SK-N-SH treated with all-trans-retinoic acid at 6 μM for 48 hours (cell line): ENCODE results near the gene CCT3.

Experiments
- ATAC-seq: fragments of 200-7000 bp; cut with Tn5 transposase; 3 replicates; pipeline ENCODE4 v1.9.1; 2020; ENCODE audit warnings: mild to moderate bottlenecking, moderate library complexity
- ARNTL ChIP-seq: fragments of 450-650 bp; formaldehyde crosslinking; IDR thresholded peaks from 2 replicates; pipeline ENCODE4 v1.5.0; 2020; ENCODE audit warnings: low read depth, mild to moderate bottlenecking, moderate library complexity, borderline replicate concordance
- BACH2 ChIP-seq: fragments of 250-450 bp; sonication (Bioruptor Pico); IDR thresholded peaks from 2 replicates; pipeline ENCODE4 v1.9.0; 2021; ENCODE audit warnings: mild to moderate bottlenecking, borderline replicate concordance
- CSDC2 ChIP-seq: fragments of 250-450 bp; sonication (Bioruptor Pico); IDR thresholded peaks from 2 replicates; pipeline ENCODE4 v1.5.0; 2020; ENCODE audit warnings: mild to moderate bottlenecking, moderate library complexity
- ESRRG ChIP-seq: fragments of 250-450 bp; sonication (Bioruptor Pico); IDR thresholded peaks from 2 replicates; pipeline ENCODE4 v1.6.1; 2021; ENCODE audit warnings: mild to moderate bottlenecking
- GLIS3 ChIP-seq: fragments of 250-450 bp; sonication (Bioruptor Pico); IDR thresholded peaks from 2 replicates; pipeline ENCODE4 v1.5.0; 2020; ENCODE audit warnings: mild to moderate bottlenecking, moderate library complexity
- ISL1 ChIP-seq: fragments of 250-450 bp; sonication (Bioruptor Pico); IDR thresholded peaks from 2 replicates; pipeline ENCODE4 v2.1.2; 2022; ENCODE audit warnings: mild to moderate bottlenecking, moderate library complexity
- OSR1 ChIP-seq: fragments of 250-450 bp; sonication (Bioruptor Pico); IDR thresholded peaks from 2 replicates; pipeline ENCODE4 v1.8.0; 2022; ENCODE audit warnings: moderate library complexity, mild to moderate bottlenecking, inconsistent platforms
- PPARA ChIP-seq: fragments of 250-450 bp; sonication (Bioruptor Pico); IDR thresholded peaks from 2 replicates; pipeline ENCODE4 v1.5.0; 2020; ENCODE audit warnings: mild to moderate bottlenecking, borderline replicate concordance
- RARB ChIP-seq: fragments of 250-450 bp; sonication (Bioruptor Pico); IDR thresholded peaks from 2 replicates; pipeline ENCODE4 v1.8.0; 2021; ENCODE audit warnings: mild to moderate bottlenecking, moderate library complexity
- SNAI2 ChIP-seq: fragments of 250-450 bp; sonication (Bioruptor Pico); IDR thresholded peaks from 2 replicates; pipeline ENCODE4 v1.5.0; 2020; ENCODE audit warnings: mild to moderate bottlenecking, moderate library complexity
- TCF4 ChIP-seq: fragments of 250-450 bp; sonication (Bioruptor Pico); IDR thresholded peaks from 2 replicates; pipeline ENCODE4 v1.8.0; 2021; ENCODE audit warnings: mild to moderate bottlenecking, moderate library complexity, borderline replicate concordance
- TOX ChIP-seq: fragments of 250-450 bp; sonication (Bioruptor Pico); IDR thresholded peaks from 2 replicates; pipeline ENCODE4 v1.8.0; 2021; ENCODE audit warnings: mild to moderate bottlenecking, moderate library complexity, borderline replicate concordance
- ZC3H10 ChIP-seq: fragments of 250-450 bp; sonication (Bioruptor Pico); IDR thresholded peaks from 2 replicates; pipeline ENCODE4 v1.5.1; 2021; ENCODE audit warnings: mild to moderate bottlenecking, moderate library complexity
- ZFP3 ChIP-seq: fragments of 250-450 bp; sonication (Bioruptor Pico); IDR thresholded peaks from 2 replicates; pipeline ENCODE4 v1.5.0; 2020; ENCODE audit warnings: mild to moderate bottlenecking, moderate library complexity
- ZNF565 ChIP-seq: fragments of 450-650 bp; formaldehyde crosslinking; conservative IDR thresholded peaks from 2 replicates; pipeline ENCODE4 v1.5.0; 2020; ENCODE audit warnings: low read depth, mild to moderate bottlenecking, moderate library complexity
- ZNF70 ChIP-seq: fragments of 450-650 bp; formaldehyde crosslinking; IDR thresholded peaks from 2 replicates; pipeline ENCODE4 v1.5.0; 2020; ENCODE audit warnings: mild to moderate bottlenecking, moderate library complexity
- ZNF8 ChIP-seq: fragments of 450-650 bp; formaldehyde crosslinking; IDR thresholded peaks from 2 replicates; pipeline ENCODE4 v1.5.0; 2020; ENCODE audit warnings: mild to moderate bottlenecking, moderate library complexity
- TF ChIP-seq, protein P1 (sequence below): fragments of 250-450 bp; sonication (Bioruptor Pico); IDR thresholded peaks from 2 replicates; pipeline ENCODE4 v1.5.1; 2020; ENCODE audit warnings: low read depth, mild to moderate bottlenecking, moderate library complexity
- TF ChIP-seq, protein P2 (sequence below): fragments of 250-450 bp; sonication (Bioruptor Pico); IDR thresholded peaks from 2 replicates; pipeline ENCODE4 v1.5.1; 2021; ENCODE audit warnings: mild to moderate bottlenecking, moderate library complexity
- TF ChIP-seq, protein P3 (sequence below): fragments of 250-450 bp; sonication (Bioruptor Pico); IDR thresholded peaks from 2 replicates; pipeline ENCODE4 v1.8.0; 2020; ENCODE audit warnings: mild to moderate bottlenecking, moderate library complexity, borderline replicate concordance
- TF ChIP-seq, protein P4 (sequence below): fragments of 250-450 bp; sonication (Bioruptor Pico); IDR thresholded peaks from 2 replicates; pipeline ENCODE4 v1.8.0; 2021; ENCODE audit warnings: low read depth, mild to moderate bottlenecking, moderate library complexity, borderline replicate concordance

The CCT3 gene

DNA sequence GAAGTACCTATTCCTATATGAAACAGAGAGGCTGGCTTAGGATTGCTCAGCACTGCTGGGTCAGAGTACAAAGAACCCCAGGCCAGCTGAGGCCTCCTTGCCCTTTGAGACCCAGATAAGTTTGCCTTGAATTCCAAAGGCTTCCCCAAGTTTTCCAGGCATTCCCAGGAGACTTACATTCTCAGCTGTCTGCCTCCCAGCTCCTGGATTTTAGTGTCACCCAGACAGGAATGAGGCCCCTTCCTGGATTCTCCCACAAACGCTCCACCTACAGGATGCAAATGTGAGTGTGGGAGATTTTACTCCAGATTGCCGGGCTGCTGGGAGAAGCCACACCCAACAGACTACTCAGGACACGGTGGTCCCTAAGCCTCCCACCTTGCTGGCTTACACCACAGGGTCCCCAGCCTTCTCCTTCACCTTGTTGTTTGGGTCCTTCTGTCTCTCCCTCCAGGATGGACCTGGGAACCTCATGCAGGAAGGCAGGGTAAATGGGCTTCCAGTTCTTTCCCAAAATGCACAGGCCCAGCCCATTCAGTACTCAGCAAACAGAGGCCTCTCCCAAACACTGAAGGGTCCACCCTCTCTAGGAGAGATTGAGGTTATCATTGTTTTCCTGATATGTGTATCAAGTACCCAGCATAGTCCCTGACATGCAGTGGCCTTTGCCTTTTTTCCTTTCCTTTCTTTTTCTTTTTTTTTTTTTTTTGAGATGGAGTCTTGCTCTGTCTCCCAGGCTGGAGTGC, 41.5 kb upstream of the CCT3 start:
- TF ChIP-seq ESRRG (CRISPR knock-in tag) = no peak
- no peak for TF ChIP-seq ARNTL (CRISPR knock-in tag)
- TF ChIP-seq, protein P1, sequence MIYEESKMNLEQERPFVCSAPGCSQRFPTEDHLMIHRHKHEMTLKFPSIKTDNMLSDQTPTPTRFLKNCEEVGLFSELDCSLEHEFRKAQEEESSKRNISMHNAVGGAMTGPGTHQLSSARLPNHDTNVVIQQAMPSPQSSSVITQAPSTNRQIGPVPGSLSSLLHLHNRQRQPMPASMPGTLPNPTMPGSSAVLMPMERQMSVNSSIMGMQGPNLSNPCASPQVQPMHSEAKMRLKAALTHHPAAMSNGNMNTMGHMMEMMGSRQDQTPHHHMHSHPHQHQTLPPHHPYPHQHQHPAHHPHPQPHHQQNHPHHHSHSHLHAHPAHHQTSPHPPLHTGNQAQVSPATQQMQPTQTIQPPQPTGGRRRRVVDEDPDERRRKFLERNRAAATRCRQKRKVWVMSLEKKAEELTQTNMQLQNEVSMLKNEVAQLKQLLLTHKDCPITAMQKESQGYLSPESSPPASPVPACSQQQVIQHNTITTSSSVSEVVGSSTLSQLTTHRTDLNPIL (CRISPR knock-in tag) = no peak
- no peak for TF ChIP-seq ZC3H10 (CRISPR knock-in tag)
- TF ChIP-seq, protein P2, sequence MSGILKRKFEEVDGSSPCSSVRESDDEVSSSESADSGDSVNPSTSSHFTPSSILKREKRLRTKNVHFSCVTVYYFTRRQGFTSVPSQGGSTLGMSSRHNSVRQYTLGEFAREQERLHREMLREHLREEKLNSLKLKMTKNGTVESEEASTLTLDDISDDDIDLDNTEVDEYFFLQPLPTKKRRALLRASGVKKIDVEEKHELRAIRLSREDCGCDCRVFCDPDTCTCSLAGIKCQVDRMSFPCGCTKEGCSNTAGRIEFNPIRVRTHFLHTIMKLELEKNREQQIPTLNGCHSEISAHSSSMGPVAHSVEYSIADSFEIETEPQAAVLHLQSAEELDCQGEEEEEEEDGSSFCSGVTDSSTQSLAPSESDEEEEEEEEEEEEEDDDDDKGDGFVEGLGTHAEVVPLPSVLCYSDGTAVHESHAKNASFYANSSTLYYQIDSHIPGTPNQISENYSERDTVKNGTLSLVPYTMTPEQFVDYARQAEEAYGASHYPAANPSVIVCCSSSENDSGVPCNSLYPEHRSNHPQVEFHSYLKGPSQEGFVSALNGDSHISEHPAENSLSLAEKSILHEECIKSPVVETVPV = no peak
- no peak for TF ChIP-seq ZFP3 (CRISPR knock-in tag)
- TF ChIP-seq RARB (CRISPR knock-in tag) = no peak
- TF ChIP-seq TCF4 (CRISPR knock-in tag) = no peak
- no peak for TF ChIP-seq BACH2
- peak; percentile 47 for ATAC-seq

DNA sequence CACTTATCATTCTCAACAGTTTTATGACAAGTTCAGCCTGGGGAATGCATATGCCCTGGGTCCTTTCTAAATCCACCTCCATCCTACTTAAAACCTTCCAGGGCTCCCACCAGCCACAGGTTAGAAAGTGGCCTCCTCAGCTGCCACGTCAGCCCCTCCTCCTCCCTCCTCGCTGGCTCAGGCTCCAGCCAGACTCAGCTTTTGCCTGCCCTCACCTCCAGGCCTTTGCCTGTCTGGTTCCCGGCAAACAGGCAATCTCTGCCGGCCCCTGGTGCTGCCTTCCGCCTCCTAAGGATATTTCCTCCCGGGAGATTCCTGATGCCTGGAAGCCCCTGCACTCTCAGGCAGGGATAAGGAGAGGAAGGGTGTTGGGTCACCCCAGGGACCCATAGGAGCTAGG, 40.5 kb upstream of the CCT3 start:
- TF ChIP-seq ZFP3 (CRISPR knock-in tag) (no peak), BACH2 (no peak), TCF4 (CRISPR knock-in tag) (no peak), ISL1 (no peak), SNAI2 (CRISPR knock-in tag) (no peak), ARNTL (CRISPR knock-in tag) (no peak), GLIS3 (CRISPR knock-in tag) (no peak), CSDC2 (CRISPR knock-in tag) (no peak), ZC3H10 (CRISPR knock-in tag) (no peak), PPARA (CRISPR knock-in tag) (no peak), OSR1 (no peak), ZNF70 (no peak)
- TF ChIP-seq, protein P3, sequence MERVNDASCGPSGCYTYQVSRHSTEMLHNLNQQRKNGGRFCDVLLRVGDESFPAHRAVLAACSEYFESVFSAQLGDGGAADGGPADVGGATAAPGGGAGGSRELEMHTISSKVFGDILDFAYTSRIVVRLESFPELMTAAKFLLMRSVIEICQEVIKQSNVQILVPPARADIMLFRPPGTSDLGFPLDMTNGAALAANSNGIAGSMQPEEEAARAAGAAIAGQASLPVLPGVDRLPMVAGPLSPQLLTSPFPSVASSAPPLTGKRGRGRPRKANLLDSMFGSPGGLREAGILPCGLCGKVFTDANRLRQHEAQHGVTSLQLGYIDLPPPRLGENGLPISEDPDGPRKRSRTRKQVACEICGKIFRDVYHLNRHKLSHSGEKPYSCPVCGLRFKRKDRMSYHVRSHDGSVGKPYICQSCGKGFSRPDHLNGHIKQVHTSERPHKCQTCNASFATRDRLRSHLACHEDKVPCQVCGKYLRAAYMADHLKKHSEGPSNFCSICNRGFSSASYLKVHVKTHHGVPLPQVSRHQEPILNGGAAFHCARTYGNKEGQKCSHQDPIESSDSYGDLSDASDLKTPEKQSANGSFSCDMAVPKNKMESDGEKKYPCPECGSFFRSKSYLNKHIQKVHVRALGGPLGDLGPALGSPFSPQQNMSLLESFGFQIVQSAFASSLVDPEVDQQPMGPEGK (CRISPR knock-in tag) = no peak
- TF ChIP-seq, protein P2 = no peak
- no peak for ATAC-seq

DNA sequence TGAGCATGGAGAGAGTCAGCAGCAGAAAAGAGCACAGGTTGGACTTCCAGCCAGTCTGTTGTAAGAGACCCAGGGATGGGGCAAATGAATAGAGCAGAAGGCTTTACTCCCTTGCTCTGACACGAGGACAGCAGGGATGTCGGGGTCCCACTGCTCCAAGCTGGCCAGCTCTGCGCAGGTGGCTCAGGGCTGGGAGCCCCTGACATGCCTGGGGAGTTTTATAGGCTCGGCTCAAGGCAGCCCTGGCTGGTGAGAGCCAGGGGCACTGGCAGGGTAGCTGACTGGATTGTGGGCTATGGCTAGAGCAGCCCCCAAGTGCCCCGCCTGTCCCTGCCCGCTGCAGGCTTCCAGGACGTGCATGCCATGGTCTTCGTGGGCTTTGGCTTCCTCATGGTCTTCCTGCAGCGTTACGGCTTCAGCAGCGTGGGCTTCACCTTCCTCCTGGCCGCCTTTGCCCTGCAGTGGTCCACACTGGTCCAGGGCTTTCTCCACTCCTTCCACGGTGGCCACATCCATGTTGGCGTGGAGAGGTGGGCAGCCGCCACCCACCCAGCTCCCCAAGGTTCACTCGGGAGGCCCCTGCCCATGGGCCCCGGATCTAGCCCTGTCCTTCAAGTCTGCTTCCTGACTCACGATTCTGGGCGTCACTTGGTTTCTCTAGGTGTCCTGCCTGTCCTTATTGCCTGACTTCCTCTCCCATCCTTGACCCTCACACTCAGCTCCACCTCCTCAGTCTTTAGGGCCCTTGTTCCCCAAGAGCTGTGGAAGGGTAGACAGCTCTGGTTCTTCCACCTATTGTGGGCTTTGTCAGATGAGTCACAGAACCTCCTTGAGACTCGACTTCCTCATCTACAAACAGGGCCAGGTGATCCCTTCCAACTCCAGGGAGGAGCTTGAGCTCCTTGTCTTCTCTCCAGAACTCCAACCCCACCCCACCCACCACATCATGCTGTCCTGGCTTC, 39.1 kb upstream of the CCT3 start:
- ATAC-seq = no peak
- TF ChIP-seq ESRRG (CRISPR knock-in tag) (no peak), ZFP3 (CRISPR knock-in tag) (no peak), TOX (CRISPR knock-in tag) (no peak), PPARA (CRISPR knock-in tag) (no peak), ZNF8 (no peak), ZNF70 (no peak), GLIS3 (CRISPR knock-in tag) (no peak), CSDC2 (CRISPR knock-in tag) (no peak), BACH2 (no peak), ARNTL (CRISPR knock-in tag) (no peak), RARB (CRISPR knock-in tag) (no peak), TCF4 (CRISPR knock-in tag) (no peak), ZNF565 (no peak), SNAI2 (CRISPR knock-in tag) (no peak)
- TF ChIP-seq, protein P1 (CRISPR knock-in tag) = no peak
- TF ChIP-seq, protein P3 (CRISPR knock-in tag) = no peak
- TF ChIP-seq, protein P4, sequence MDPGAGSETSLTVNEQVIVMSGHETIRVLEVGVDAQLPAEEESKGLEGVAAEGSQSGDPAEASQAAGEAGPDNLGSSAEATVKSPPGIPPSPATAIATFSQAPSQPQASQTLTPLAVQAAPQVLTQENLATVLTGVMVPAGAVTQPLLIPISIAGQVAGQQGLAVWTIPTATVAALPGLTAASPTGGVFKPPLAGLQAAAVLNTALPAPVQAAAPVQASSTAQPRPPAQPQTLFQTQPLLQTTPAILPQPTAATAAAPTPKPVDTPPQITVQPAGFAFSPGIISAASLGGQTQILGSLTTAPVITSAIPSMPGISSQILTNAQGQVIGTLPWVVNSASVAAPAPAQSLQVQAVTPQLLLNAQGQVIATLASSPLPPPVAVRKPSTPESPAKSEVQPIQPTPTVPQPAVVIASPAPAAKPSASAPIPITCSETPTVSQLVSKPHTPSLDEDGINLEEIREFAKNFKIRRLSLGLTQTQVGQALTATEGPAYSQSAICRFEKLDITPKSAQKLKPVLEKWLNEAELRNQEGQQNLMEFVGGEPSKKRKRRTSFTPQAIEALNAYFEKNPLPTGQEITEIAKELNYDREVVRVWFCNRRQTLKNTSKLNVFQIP (CRISPR knock-in tag) = no peak
